Fibroblast of skin of left biceps (primary cell): Measurements from ENCODE around the gene LRIG3.
"Not testable (repeated sequence)": the region's sequence is repeated elsewhere in the genome, so short reads cannot be mapped to it uniquely, and the experiment has no call there.

Source experiments
- DNase-seq, 2 experiments: peaks; one replicate each; pipeline ENCODE4 v3.0.0-alpha.2; 2013; ENCODE audit warnings: low read depth in 2 of 2

LRIG3 gene

DNA sequence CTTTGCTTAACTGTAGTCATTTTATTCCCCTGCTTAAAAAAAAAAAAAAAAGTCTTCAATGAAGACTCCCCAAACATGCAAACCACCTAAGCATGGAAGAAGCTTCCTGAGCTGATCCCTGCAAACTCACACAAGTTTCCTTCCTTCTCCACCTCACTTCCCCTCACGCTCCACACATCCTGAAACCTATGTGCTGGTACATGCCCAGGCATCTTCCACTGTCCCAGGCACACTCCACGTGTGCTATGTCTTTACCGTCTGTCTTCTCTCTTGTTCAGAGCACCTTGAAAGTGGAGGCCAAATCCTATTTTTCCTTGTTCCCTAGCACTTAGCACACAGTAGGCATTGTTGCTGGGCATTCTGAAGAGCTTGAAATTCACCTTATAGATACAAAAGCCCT, 13.4 kb downstream of the LRIG3 start:
- no peak for DNase-seq

DNA sequence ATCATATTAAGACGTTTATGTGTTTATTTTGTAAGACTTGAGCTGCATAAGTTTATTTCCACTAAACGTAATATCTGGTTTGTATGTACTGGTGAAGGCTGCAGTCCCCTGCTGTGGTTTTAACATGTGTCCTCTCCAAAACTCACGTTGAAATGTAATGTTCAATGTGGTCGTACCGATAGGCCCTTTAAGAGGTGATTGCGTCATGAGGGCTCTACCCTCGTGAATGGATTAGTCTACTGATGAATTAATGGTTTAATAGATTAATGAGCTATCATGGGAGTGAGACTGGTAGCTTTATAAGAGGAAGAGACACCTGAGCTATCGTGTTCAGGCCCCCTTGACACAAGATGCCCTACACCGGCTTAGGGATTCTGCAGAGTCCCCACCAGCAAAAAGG, 14.9 kb downstream of the LRIG3 start:
- no peak for DNase-seq

DNA sequence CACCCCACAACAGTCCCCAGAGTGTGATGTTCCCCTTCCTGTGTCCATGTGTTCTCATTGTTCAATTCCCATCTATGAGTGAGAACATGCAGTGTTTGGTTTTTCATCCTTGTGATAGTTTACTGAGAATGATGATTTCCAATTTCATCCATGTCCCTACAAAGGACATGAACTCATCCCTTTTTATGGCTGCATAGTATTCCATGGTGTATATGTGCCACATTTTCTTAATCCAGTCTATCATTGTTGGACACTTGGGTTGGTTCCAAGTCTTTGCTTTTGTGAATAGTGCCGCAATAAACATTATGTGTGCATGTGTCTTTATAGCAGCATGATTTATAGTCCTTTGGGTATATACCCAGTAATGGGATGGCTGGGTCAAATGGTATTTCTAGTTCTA, 17.6 kb downstream of the LRIG3 start:
- not testable (repeated sequence) for DNase-seq

DNA sequence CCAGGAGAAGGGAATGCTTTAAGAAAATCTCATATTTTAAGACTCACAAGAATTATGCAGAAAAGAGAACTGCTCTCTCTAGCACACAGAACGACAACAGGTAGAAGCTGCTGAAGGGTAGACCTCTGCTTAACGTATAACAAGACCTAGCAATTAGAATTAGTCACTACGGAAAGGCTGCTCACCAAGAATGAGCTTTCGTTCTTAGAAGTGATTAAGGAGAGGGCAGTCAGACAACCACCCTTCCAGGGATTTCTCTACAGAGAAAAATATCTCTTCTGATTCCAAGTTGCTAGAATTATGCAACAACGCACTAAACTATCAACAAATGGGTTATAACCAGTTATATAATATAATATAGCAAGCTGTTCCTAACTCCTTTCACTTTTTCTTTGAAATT, 18.6 kb downstream of the LRIG3 start:
- no peak for DNase-seq

DNA sequence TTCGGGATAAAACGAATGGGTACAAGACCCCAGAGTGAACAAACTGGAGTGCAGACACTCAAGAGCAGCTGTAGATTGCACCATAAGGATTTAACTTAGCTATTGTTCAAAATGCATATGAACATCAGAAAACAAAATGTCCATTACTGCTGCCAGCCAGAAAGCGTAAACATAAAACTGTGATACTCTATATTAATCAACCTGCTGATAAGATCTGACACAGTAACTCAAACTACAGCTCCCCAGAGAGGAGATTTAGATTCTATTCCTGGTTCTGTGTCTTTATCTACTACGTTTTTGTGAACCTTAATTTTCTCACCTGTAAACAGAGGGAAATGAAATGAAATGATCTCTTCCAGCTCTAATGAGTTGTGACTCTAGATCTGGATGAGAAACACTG, 22.3 kb downstream of the LRIG3 start:
- no peak for DNase-seq

DNA sequence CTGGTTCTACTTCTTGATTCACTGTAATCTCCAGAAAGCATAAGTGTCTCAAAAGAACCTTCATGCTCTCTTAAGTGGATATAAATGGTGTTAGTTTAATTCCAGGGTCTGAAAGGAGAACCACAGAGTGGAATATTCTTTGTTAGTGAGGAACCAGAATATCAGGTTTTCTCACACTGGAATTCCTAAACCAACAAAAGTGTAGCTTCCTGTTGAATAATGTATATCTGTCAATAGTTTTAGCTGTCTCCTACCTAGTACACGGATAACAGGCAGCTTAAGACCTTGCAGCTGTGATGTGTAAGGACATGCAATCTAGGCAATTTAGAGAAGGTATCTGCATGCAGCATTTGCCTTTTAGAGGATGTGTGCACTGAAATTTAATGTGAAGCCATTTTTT, 24.0 kb downstream of the LRIG3 start:
- DNase-seq, result no peak

DNA sequence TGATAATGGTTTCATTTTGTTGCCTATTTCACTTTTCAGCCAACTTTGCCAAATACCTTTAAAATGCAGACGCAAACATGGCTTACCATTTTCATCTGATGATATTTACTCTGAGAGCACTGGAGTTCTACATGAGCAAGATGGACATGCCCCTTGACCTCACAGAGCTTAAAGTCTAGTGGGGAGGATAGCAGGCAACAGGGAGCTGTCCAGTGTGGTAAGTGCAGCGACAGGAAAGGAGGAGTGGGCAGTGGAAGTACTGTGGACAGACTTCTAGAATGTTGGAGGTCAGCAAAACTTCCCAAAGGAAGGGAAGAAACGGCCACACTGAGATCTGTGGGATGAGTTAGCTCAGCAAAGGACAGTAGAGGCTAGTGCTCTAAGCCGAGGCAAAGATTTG, 25.3 kb downstream of the LRIG3 start:
- no peak for DNase-seq

DNA sequence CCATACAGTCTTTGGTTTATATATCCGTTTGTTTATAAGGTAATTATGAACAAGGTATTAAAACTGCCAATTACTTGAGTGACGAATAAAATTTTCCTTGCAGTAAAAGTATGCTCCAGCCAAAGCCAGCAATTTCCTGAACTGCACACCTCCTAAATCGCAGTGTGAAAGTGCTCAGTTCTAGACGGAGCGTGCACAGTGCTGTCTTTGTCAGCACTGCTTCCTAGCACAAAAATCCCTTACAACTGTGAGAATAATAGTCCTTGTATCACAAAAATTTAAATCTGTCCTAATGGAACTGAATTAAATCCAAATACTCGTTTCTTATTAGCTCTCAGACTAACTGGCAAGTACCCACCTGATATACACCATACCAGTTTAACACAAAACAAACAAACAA, 26.3 kb downstream of the LRIG3 start:
- no peak for DNase-seq

DNA sequence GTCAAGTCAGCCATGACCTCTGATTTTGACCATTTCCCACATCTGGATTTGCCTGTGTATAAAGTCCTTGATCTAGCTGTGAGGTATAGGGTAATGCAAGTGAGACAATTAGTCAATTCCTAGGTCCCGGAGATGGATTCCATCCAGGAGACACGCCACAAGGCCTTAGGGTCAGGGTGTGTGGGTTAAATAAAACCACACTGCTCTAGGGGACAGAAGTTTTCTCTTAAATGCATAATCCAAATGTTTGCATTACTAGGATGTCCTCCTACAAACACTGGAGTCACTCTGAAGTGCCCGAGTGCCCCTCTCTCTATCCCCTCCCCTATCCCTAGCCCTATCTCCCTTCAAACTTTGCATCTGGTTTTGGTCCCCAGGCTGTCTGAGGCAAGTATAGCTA, 26.8 kb downstream of the LRIG3 start:
- no peak for DNase-seq

DNA sequence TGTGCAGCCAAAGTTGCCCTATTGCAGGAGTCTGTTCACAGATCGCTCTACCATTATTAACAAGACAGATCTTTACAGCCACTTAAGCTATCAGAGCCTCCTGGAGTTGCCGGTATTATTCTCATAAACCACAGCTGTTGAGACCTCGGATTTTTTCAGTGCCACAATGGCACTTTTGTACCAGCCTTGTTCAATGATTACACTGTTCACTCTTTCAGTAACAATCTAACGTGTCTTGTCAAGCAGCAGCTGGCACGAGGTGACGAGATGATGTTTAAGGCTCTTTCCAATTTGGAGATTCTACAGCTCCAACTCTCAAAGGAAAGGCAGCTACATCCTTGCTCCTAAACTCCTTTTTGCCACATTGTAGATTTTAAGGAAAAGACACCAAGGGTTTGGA, 30.7 kb downstream of the LRIG3 start:
- no peak for DNase-seq

DNA sequence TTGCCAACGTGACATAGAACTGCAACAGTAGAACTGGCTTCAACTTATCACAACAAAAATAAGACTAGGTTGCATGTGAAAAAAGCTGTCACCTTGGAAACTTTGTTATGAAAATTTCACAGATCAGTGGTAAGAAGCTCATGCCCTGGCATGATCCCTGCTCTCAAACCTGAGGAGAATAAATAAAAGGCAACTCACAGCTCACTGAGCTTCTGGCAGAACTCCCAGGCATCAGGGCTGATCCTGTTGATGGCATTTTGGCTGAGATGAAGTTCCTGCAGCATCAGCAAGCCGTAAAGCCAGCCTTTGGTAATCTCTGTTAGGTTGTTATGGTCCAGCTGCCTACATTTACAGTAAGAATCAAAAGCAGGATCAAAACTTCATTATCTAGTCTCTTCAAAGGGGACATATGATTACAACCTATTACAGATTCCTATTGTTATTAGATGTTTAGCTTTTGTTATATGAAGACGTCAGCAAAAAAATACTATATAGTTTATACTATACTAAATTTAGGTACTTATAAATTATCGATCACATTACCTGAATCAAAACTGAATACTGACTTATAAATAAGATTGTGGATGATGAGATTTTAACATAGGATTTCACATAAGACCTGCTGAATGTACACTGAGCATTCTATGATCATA, 32.0 kb downstream of the LRIG3 start:
- peak in 1 of 2 experiments; percentile 10 for DNase-seq

DNA sequence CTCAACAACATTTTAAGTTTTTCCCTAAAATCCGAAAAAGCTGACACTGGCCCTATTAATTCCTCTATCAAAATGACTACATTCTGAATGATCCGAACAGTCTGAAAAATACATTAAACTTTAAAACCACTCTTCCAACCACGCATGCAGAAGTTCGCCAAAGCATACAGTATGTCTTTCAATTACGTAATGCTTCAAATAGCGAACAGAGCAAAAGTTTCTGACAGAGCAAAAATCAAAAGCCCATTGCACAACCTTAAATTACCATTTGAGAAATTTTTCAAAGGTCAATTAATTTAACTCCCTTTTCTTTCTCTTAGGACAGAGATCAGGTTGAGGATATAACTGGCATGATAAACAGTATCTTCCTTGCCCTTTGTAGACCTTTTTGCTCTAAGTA, 33.2 kb downstream of the LRIG3 start:
- DNase-seq, result no peak

DNA sequence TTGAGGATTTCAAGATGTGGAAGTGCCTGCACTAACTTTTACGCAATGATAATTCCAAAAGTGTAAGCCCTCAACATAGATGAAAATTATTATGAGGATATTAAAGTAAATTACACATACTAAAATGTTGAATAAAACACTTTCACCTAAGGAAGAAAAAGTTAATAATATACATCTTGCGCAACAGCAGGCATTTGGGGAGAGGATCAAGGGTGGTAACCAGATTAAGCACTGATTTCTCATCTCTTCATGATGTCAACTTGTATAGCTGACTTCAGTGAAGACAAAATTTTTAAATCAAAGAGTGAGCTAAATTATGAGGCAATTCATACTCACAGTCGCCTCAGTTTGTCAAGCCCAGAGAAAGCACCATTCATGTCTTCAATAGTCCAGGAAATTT, 33.8 kb downstream of the LRIG3 start:
- DNase-seq, result no peak

DNA sequence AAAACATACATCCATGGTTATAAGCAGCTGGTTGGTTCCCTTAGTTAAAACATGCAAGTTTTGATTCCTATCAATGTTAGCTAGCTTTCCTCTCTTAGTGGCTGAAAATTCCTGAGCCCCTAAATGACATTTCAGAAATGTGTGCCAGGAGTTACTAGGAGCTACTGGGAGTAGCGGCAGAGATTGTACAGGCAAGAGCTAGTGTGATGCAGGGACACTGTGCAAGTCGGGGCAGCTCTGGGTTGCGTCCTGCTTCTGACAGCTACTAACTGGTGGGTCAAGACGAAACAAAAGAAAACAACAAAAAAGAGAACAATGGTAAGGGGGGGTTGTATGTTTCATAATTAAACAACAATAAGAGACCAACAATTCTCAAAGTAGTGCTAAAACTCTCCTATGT, 35.4 kb downstream of the LRIG3 start:
- DNase-seq, result no peak

DNA sequence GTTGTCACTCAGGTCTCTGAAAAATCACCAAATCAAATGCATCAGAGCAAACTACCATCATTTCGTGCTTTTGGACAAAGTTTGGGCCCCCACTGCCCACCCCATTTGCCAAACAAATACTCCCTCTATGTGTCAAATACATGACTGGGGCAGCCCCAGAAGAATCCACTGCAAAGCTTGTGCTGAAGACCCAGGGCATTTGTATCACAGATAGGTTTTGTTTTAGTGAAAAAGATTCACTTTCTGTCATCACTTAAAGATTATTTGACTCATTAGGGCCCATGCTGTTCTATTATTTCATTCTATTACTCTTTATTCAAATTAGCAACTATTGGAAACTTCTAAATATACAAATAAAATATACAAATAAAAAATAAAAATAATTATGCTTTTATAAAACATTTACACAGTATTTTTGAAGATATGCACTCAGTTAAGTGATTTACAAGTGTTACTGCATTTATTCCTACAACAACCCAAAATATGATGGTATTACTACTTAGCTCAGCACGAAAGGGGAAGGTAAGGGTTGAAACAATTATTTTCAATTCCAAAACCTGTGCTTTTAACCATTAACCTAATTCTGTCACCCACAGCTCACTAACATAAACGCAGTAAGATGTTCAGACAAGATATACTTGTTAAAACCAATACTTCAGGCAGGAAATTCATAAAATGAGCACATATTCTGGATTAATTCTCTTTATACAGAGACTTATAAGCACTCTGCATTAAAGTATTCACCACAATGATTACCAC, 36.5 kb downstream of the LRIG3 start:
- DNase-seq, result no peak

DNA sequence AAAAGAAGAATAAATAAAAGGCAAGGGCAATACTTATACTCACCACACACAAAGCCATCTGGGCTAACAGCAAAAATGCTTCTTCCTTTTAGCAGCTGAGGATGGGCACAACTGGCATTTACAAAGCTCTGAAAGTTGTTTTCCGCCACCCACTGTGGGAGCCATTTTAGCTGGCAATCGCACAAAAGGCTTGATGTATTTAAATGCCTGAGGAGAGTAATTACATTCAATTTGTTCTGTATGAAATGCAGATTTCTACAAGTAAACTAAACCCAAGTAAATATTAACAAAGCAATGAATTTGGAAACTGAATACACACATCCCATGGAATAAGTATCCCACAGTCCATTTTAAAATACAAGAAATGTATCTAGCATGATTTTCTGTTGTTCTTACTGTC, 37.5 kb downstream of the LRIG3 start:
- no peak for DNase-seq

DNA sequence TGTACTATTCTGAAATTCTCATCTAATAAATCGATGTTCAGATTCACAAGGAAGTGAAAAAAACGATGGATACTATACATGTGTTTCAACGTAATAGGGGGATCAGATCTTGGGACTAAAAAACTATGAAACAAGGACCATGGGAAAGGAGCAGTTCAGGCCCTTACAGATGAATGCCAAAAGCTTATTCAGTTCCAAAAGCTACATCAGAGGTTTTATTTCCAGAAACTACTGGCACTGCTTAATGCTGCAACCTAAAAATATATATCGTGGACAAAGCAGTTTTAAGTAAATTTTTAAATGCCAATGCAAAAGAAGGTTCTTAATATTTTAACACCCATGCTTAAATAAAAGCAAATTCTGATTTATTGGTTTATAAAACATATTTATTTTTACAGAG, 38.5 kb downstream of the LRIG3 start:
- DNase-seq, result no peak

DNA sequence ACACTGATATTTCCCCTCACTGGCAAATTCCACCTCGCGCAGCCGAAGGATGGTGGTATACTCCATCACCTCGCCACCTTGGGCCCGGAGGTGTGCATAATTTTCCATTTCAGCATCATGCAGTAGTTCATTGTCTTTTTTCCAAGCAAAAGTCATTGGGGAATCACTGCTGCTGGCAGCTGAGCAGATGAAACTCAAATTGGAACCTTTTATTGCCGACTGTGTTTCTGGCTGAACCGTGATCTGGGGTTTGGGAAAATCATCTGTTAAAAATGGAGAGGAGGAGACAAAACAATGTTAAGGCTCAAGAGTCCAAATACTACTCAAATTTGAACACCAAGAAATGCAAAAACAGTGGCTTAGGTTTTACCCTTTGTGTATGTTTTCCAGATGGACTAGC, 39.7 kb downstream of the LRIG3 start:
- DNase-seq, result no peak

DNA sequence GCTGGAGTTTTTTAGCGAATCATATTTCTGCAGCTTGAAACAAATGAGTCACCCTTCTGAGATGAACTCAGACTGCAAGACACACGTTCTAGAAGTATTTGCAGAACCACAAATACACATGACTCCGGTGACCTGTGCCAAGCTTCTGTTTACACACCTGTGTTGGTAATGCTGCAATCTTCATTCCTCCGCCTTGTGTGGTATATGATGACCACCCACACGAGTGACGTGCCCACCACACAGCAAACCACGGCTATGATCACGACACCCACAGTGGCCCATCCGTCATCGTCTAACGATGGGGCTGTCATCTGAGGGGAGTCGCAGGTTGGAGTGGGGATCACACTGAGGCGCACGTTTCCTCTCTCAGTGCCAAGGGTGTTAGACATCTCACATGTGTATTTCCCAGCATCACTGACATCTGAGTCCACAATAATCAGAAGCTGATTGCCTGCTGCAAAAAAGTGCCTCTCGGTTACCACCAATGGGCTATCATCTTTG, 43.0 kb downstream of the LRIG3 start:
- peak; percentile 89 to 92 for DNase-seq

DNA sequence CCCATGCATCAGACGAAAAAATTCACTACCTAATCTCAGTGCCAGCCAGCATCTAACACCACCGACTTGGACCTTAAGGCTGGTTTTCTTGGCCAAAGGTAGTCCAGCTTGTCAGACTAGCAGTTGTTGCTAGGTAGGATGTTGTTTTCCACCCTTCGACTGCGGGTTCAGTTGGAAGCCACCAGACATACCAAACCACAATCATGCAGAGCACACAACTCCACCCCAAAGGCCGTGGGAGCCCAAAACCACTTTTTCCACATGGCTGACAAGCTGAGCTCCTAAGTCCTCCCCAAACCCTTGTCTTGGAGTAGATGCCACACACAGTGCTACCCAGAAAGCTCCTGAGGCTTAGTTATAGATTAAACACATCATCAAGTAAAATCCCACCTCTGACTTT, 46.8 kb downstream of the LRIG3 start:
- no peak for DNase-seq

DNA sequence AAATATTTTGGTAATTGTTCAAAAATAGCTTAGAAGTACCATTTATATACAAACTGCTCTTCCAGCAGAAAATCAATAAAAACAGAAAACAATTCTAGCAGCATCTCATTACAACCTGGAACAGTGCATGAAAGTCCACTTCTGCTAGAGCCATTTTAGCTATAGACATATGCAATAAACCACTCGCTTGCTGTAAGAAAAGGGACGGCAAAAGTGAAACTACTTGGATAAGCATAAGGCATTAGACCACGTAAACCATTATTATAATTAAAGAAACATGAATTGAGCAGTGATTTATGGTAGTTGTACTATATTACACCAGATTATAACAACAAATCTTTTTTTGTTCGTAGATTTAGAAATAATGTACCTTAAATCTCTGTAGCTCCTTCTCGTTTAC, 48.7 kb downstream of the LRIG3 start:
- DNase-seq, result peak in 1 of 2 experiments; percentile 13

DNA sequence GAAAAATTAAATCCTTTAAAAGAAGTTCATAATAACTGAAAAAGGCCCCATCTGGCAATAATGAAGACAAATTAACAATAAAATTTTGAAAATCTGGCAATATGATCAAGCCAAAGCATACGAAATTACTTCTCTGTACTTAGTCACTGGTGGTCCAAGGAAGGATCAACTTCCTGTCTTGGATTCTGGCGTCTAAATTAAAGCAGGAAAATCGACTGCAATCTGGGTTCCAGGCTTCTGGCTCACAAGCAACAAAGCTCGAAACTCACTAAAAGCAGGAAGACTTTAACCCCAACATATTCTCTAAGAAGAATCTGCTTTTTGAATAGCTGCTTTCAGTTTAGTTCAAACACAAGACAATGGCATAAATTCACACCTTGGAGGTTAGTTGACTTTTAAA, 49.7 kb downstream of the LRIG3 start:
- DNase-seq, result no peak

DNA sequence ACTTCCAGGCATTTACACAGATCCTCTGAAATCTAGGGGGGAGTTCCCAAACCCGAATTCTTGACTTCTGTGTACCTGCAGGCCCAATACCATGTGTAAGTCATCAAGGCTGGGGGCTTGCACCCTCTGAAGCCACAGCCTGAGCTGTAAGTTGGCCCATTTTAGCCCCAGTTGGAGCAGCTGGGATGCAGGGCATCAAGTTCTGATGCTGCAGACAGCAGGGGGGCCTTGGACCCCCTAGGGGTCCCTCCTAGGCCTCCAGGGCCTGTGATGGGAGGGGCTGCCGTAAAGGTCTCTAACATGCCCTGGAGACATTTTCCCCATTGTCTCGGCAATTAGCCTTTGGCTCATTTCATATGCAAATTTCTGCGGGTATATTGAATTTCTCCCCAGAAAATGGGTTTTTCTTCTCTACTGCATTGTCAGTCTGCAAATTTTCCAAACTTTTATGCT, 59.5 kb downstream of the LRIG3 start:
- no peak for DNase-seq
